Ovary (tissue), 3 donors: ENCODE measurements around the gene INPP5A.

Source experiments
- EP300 ChIP-seq: sonication (generic); formaldehyde crosslinking; IDR thresholded peaks from one replicate; pipeline ENCODE4 v1.6.1; 2017; ENCODE audit warnings: antibody characterized with exemption
- POLR2A ChIP-seq: fragments of 450-650 bp; IDR thresholded peaks from one replicate; pipeline ENCODE4 v1.6.1; 2017; ENCODE audit warnings: antibody characterized with exemption, mild to moderate bottlenecking, moderate library complexity
- TF ChIP-seq, protein P1 (sequence below), 3 donors: fragments of 450-650 bp in 2 of 3; fragments of 200-600 bp in 1 of 3; IDR thresholded peaks; one replicate each; pipeline versions ENCODE4 v1.5.1 to v1.8.0; 2016 to 2022; ENCODE audit warnings: antibody characterized with exemption in 3 of 3, mild to moderate bottlenecking in 1 of 3
- donor health status: DM: no; HTN: no; CAD: no.

GRCh38 chr10:132696204-132696603, 158.6 kb downstream of the INPP5A start:
- TF ChIP-seq, protein P1, sequence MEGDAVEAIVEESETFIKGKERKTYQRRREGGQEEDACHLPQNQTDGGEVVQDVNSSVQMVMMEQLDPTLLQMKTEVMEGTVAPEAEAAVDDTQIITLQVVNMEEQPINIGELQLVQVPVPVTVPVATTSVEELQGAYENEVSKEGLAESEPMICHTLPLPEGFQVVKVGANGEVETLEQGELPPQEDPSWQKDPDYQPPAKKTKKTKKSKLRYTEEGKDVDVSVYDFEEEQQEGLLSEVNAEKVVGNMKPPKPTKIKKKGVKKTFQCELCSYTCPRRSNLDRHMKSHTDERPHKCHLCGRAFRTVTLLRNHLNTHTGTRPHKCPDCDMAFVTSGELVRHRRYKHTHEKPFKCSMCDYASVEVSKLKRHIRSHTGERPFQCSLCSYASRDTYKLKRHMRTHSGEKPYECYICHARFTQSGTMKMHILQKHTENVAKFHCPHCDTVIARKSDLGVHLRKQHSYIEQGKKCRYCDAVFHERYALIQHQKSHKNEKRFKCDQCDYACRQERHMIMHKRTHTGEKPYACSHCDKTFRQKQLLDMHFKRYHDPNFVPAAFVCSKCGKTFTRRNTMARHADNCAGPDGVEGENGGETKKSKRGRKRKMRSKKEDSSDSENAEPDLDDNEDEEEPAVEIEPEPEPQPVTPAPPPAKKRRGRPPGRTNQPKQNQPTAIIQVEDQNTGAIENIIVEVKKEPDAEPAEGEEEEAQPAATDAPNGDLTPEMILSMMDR (IDR thresholded peaks at IDR 0.05): no peak
- no peak for TF ChIP-seq EP300
- no peak for TF ChIP-seq POLR2A
